Hematopoietic multipotent progenitor cell treated with erythropoietin and hydrocortisone succinate and interleukin-3 and kit ligand, for 4 days (in vitro differentiated cells): ENCODE results near the gene TMEM86B.

Experiments
- DNase-seq: peaks from one replicate; pipeline ENCODE4 v3.0.0-alpha.2; 2015

Gene TMEM86B

DNA sequence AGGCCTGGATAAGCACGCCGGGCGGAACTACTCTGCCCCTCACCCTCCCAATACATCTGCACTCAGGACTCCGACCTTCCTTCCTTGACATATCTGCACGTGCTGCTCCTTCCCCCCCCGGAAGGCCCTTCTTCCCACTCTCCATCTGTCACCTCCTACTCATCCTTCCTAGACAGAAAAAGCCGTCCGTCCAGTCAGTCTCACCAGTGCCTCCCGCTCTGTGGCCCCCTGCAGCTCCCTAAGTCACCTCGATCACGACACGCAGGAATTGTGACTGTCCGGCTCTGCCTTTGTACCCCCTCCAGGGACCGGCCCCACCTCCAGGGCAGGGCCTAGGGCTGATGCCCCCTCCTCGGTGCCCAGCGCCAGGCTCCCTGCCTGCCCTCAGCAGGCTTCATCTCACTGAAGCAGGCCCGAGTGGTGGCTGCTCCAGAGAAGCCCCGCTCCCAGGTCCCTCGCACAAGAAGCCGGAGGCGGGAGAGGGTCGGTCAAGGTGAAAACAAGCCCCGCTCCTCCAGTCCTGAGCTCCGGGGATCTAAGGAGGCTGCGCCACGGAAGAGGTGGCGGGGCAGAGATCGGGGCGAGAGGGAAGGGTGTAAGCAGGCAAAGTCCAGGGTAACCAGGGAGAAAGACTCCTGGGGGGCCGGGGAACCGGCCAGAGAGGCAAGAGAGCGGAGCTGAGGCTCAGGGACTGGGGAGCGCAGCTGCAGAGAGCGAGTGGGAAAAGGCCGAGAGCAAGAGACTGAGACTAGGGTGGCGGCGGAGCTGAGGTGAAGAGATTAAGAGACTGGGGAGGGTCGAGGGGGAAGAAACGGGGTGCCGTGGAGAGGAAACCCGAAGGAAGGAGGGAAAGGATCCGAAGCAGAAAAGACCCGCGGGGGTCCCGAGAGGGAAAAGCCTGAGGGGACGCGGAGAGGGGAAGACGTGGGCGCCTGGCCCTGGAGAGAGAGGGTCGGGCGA is 29.2 kb upstream of the TMEM86B start:
- DNase-seq = peak; percentile 60

GRCh38 chr19:55256562-55257460 is 28.2 kb upstream of the TMEM86B start:
- peak; percentile 54 for DNase-seq

- peak; percentile 74 for DNase-seq
Measured at GRCh38 chr19:55255618-55256423, 27.3 kb upstream of the TMEM86B start.

DNA sequence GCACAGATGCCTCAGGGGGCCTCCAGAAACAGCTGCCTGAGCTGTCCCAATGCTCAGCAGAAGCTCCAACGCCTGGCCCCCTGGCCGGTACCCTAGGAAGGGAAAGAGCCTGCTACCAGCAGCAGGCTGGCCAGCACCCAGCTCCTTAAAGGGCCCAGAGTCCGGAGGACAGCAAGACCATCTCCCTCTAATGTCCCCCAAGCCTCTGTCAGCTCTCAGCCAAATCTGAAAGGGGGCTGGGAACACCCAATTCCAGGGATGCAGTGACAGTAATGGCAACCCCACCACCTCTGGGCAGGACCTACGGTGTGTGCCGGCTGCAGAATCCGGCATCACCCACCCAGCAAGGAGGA is 26.0 kb upstream of the TMEM86B start:
- no peak for DNase-seq

DNA sequence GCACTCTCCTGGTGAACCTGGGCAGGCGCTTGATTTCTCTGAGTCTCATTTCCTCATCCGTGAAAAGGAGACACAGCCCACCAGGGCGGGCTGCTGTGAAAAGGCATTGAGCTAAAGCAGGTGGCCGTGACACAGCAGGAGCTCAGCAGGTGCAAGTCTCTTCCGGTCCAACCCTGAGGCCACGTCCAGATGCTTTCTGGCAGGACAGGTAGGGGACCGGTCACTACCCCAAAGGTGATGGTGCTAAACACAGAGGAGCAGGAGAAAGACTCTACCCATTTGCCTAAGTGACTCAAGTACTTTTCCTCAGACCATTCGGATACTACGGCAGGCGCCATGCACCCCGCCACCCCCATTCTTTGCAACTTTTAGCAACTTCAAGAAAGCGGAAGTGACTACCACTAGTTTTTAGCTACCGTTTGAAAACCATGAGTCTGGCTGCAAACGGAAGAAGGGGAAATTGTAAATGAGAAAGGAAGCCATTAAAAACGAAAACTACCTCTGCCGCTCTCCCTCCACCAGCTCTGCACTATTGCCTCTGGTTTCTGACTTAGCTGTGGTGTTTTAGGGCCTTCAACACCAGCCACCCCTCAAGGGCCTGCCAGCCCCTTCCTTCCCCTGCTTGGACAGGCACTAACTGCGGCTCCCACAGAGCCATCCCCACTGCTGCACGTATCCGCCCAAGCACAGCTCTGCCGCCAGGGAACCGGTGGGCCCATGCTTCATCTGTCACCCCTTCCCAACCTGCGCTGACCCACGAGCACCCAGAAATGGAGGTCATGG is 25.5 kb upstream of the TMEM86B start:
- peak; percentile 90 for DNase-seq

- DNase-seq = peak; percentile 56
Measured at GRCh38 chr19:55252760-55253663, 24.4 kb upstream of the TMEM86B start.

DNA sequence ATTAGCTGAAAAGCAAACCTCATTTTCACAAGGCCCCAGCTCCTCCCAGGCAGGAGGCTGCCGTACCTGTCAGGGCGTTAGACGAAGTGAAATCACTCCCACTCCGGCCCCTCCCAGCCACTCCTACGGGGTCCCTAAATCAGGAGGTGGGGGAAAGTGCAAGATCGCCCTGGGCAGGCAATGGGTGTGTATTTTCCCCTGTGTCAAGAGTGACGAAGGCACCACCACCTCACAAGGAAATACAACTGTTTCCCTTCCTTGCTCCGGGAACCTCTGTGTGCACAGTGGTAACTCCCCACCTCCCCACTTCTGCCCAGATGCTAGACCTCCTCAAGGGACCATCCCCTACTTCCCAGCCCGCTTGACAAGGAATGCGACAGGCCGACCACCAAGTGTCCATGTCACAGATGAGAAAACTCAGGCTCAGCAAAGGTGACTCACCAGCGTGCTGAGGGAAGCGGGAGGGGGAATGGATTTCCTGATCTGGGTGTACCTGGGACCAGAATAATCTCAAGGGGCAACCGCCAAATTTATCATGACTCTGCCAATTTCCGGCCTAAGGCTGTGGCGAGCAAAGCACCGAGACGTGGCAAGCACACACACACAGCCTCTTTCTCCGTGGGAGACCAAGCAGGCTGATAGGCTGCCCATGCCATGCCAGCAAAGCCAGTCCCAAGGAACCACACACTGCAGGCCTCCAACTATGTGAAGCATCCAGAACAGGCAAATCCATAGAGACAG is 22.9 kb upstream of the TMEM86B start:
- peak; percentile 96 for DNase-seq

DNA sequence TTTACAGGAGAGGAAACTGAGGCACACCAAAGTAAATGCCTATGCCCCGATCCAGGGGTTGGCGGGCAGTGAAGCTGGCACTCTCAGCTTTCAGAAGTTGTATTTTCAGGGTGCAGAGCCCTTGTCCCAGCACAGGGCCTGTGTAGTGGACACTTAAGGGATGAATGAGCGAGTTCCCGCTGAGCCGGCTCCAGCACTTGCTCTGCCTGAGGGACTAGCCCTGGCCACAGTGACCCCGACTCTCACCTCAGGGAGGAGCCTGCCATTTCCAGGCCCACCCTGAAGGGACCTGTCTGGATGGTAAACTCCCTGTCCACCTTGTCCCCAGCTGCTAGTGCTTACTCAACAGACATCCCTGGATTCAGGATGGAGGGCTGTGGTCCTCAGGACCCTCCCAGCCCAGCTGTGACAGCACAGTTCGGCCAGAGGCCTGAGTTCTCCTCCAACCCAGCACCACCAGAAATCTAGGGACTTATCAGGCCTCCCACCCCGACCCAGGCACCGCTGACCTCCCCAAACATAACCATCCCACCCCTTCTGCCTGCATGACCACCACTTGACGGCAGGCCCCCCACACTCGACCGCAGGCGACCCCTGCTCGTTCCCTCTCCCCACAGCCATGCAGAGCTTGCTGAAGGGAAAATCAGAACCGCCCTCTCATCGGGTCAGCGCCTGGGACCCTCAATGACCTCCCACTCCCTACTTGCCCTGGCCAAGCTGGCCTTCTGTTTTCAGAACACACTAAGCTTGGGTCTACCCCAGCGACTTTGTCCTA is 21.9 kb upstream of the TMEM86B start:
- DNase-seq = no peak

- DNase-seq = no peak
Measured at GRCh38 chr19:55249841-55250240, 21.3 kb upstream of the TMEM86B start.

DNA sequence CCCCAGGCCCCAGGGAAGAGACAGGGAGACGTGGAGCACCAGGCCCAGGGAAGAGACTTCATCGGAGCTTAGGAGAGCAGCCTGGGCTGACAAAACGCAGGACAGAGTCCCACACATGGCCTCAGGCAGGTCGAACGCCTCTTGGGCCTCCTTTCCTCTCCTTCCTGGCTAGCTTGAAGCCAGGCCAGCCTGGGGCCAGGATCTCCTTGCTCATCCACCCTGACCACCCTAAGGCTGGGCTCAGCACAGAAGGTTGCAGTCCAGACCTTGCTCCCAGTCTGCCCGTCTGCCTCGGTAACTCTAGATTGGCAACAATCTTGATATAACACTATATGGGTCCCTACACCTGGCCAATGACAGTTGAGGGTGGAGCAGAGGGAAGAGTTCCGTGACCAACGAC is 20.1 kb upstream of the TMEM86B start:
- no peak for DNase-seq

DNA sequence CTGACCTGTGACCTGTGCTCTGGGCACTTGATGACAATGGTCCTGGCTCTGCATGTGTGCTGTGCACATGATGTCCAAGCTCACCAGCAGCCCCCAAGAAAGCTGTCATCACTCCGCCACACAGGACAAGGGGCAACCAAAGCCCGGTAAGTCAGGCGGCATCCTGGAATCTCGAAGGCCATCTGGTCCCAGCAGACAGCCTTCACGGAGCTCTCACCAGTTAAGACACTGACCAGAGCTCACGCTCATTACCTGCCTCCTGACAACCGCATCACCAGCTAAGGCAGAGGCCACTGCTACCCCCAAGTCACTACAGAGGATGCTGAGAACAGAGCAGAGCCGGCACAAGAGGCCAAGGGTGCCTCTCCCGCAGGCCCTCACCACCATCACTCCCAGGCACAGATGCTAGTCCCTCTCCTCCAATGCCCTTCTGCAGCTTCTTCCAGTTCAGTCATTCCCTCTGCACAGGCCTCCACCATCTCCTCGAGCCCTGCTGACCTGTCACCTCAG is 19.7 kb upstream of the TMEM86B start:
- no peak for DNase-seq

DNA sequence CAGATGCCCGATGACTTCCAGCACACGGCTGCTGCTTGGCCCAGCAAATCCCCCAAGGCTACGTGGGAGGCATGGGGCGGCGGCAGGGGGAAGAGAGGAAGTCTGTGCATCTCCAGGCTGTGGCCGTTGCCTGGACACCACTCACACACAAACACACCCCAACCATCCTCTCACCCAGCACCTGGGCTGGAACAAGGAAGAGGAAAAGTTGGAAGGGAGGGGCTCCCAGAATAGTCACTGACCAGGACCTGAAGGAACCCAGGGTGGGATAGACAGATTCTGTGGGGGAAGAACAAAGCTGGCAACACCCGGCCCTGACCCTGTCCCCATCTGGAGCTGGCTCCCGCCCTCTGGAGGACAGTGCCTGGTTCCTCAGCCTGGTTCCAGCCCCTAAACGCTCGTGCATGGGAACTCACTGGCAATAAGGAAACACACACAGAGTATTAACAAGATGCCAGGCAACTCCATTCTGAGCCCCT is 19.1 kb upstream of the TMEM86B start:
- peak; percentile 58 for DNase-seq

DNA sequence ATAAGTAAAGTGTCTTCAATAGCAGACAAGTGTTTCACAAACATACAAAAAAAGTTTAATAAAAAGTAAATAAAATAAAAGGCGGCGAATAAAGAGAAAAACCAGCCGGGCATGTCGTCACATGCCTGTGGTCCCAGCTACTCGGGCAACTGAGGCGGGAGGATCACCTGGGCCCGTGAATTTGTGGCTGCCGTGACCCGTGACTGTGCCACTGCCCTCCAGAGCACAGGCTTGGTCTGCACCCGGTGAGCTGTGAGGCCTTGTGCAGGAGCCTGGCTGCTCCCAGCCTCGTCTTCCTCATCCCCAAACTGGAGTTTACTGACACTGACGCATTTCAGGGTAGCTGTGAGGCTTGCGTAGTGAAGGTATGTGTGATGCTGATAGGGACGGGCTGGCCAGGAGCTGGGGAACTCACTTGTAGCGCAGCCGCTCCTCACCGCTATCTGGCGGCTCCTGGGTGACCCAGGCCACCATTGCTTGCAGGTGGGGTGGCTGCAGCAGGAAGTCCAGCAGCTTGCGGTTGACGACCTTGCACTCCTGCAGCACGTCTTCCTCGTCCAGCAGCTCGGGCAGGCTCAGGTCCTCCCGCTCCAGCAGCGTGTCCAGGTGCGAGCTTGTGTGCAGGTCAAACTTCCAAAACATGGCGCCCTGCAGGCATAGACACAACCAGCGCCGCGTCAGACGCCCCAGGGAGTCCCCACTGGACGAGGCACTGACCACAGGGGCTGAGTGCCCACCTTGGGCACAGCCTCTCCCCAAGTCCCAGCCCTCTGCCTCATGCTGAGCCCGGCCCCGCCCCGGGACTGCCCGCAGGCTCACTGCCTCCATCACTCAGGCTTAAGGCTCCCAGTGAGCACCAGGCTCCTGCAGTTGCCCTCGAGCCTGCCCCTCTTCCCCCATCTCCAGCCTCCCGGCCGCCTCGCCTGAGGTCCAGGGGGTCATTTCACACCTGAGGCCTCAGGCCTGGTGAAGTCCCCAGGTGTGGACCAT is 18.2 kb upstream of the TMEM86B start:
- DNase-seq = no peak

GRCh38 chr19:55245236-55245904 is 16.8 kb upstream of the TMEM86B start:
- no peak for DNase-seq

- no peak for DNase-seq
Measured at GRCh38 chr19:55244004-55244680, 15.6 kb upstream of the TMEM86B start.

DNA sequence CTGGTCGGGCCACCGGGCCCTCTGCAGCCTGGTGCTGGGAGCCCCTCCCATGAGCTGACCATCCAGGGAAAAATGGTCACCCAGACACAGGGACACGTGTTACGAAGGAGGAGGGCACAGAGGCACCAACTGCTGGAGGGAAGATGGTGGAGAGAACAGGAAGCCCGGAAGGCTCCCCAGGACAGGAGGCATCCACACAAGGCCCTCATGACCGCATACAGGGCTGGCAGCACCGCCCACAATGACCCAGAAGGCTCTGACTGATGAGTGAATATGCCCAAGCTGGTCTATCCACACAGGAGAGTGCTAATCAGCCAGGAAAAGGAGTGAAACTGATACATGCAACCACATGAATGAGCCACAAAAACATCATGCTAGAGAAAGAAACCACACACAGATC is 14.0 kb upstream of the TMEM86B start:
- DNase-seq = no peak
